MCF 10A (cell line): Measurements from ENCODE around the gene TDRD9. TPM values are rescaled to one million over a fixed set of nuclear protein-coding genes. Genes with fewer than 3 reads are reported as not detected.

Experiments used
- BruUV-seq: library from RNA; stranded (reverse); fragments of 400-500 nt; replicated peaks from 2 replicates; lab custom pipeline; 2021; lab: Mats Ljungman, UMichigan
- CTCF ChIA-PET: fragments of 300-600 bp; sonication (Branson Sonifier 250); formaldehyde crosslinking; extraction: SDS; loops from one replicate; lab custom pipeline; 2021; ENCODE audit warnings: antibody characterized with exemption, inconsistent platforms; lab: Yijun Ruan, JAX
- POLR2A ChIA-PET: fragments of 300-600, 350-650 bp; sonication (Branson Sonifier 250); formaldehyde crosslinking; extraction: SDS; loops from one replicate; lab custom pipeline; 2020; ENCODE audit warnings: antibody characterized with exemption, inconsistent platforms; lab: Yijun Ruan, JAX
- DNase-seq: peaks from one replicate; pipeline ENCODE4 v3.0.0-alpha.2; 2018; ENCODE audit not compliant: unreplicated experiment
- H3K27ac Mint-ChIP-seq: one replicate; pipeline ENCODE4 v1.8.0; 2022; ENCODE audit warnings: mild to moderate bottlenecking, low read depth, mixed read lengths; ENCODE audit not compliant: unreplicated experiment
- H3K27me3 Mint-ChIP-seq: one replicate; pipeline ENCODE4 v1.8.0; 2022; ENCODE audit warnings: mixed read lengths; ENCODE audit not compliant: insufficient read depth, unreplicated experiment
- H3K36me3 Mint-ChIP-seq: one replicate; pipeline ENCODE4 v1.8.0; 2022; ENCODE audit warnings: mild to moderate bottlenecking, moderate library complexity, mixed read lengths; ENCODE audit not compliant: insufficient read depth, unreplicated experiment
- H3K4me1 Mint-ChIP-seq: one replicate; pipeline ENCODE4 v1.8.0; 2022; ENCODE audit warnings: mixed read lengths; ENCODE audit not compliant: insufficient read depth, unreplicated experiment
- H3K4me3 Mint-ChIP-seq: one replicate; pipeline ENCODE4 v1.8.0; 2022; ENCODE audit warnings: mild to moderate bottlenecking, moderate library complexity, mixed read lengths; ENCODE audit not compliant: unreplicated experiment
- H3K9me3 Mint-ChIP-seq: one replicate; pipeline ENCODE4 v1.8.0; 2022; ENCODE audit warnings: mixed read lengths; ENCODE audit not compliant: unreplicated experiment
- intact Hi-C: fragments of 100-400 bp; cut with micrococcal nuclease; formaldehyde crosslinking; loops from 2 replicates; pipeline ENCODE4 v1.14.1; 2022
- total RNA-seq: library from RNA; stranded (reverse); gene quantifications from 2 replicates; pipeline ENCODE4 v1.2.3, GENCODE V29; 2022
- TF ChIP-seq, protein P1 (sequence below): fragments of 200-600 bp; IDR thresholded peaks from one replicate; pipeline ENCODE4 v1.8.0; 2022; ENCODE audit warnings: antibody characterized with exemption, mild to moderate bottlenecking; ENCODE audit not compliant: unreplicated experiment

TDRD9 gene
- total RNA-seq, 1 experiment from 2014 or later, result 0.40 TPM

DNA sequence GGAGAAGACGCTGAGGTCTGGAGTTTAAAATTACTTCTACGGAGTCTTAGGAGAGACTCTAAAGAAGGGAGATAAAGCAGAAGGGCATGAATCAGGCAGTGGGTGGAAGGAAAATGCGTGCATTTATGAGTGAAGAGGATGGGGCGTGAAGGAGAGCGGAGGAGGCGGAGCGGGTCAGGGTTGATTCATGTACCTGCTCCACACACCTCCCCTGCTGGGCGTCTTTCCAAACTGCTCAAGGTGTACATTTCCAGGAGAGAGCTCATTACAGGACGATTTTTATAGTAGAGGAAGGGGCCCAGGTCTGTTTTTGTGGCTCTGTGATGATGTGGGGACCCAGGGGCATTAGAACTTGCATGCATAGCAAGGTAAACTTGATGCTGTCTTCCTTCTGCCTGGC lies 92.2 kb downstream of the TDRD9 start:
- H3K27ac Mint-ChIP-seq, result no peak overlapping the region
- peaks cover 5% of the 10 kb centered on the region for H3K4me1 Mint-ChIP-seq
- BruUV-seq, result no TSS peak
- no peaks in the 10 kb centered on the region for H3K36me3 Mint-ChIP-seq
- ChIA-PET CTCF (interaction anchor here (0.6 kb wide), 1 partner anchor 55 kb away, joined by 3 read pairs; no protein-coding TSS in a partner anchor), POLR2A (no interaction called here)
- intact Hi-C loops, result no loop called here
- DNase-seq, result peak; percentile 22
- H3K27me3 Mint-ChIP-seq, result no peaks in the 10 kb centered on the region
- H3K4me3 Mint-ChIP-seq, result no peak overlapping the region
- H3K9me3 Mint-ChIP-seq, result no peaks in the 10 kb centered on the region
- TF ChIP-seq, protein P1, sequence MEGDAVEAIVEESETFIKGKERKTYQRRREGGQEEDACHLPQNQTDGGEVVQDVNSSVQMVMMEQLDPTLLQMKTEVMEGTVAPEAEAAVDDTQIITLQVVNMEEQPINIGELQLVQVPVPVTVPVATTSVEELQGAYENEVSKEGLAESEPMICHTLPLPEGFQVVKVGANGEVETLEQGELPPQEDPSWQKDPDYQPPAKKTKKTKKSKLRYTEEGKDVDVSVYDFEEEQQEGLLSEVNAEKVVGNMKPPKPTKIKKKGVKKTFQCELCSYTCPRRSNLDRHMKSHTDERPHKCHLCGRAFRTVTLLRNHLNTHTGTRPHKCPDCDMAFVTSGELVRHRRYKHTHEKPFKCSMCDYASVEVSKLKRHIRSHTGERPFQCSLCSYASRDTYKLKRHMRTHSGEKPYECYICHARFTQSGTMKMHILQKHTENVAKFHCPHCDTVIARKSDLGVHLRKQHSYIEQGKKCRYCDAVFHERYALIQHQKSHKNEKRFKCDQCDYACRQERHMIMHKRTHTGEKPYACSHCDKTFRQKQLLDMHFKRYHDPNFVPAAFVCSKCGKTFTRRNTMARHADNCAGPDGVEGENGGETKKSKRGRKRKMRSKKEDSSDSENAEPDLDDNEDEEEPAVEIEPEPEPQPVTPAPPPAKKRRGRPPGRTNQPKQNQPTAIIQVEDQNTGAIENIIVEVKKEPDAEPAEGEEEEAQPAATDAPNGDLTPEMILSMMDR, result no peak

DNA sequence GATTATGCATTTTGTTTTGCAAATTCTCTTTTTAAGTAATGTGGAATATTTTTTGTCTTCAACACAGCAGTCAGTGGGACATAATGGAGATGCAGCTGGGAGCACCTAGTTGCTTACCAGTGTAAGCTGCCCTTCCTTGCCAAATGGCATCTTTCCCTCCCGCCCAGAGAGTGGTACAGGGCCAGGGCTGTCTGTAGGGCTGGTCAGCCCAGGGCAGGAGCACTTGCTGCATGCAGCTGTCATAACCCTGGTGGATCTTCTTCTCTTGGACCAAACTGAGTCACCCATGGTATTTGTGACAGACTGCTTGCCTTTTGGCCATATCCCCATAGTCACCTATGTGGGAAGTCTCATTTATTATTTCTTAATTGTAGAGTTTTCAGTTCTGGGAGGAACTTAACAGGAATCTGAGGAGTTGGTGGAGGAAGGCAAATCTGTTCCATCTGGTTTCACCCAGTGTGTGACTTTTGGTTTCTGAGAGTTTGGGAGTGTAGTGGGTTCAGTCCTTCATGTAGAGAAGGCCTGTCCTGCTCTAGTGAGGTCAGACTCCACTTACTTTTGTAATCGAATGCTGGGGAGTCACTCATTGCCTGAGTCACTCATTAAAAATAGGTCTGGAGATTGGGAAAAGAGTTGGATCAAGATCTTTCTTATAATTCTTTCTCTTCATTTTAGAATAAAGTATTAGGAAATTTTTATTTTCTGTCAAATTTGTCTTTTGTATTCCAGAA lies 95.2 kb downstream of the TDRD9 start:
- TF ChIP-seq, protein P1, result no peak
- intact Hi-C loops, result no loop called here

DNA sequence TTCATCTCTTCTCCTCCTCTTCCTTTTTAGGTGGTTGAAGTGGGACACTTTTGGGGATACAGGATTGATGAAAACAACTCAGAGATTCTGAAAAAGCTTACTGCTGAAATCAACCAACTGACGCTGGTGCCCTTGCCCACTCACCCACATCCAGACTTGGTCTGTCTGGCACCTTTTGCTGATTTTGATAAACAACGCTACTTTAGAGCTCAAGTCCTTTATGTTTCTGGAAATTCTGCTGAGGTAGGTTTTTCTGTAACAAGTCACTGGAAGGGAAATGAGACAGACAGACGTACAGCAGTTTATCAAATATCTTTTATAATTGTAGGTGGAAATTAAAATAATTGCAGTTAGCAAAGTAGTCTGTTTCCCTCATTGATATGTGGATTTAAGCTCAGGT lies 97.3 kb downstream of the TDRD9 start:
- CTCF ChIA-PET, result interaction anchor here (0.6 to 1.1 kb wide), 4 partner anchors 9 to 31 kb away, joined by 3 to 5 read pairs (median 4); no protein-coding TSS in a partner anchor
- Mint-ChIP-seq H3K36me3 (no peaks in the 10 kb centered on the region), H3K4me3 (no peak overlapping the region), H3K27ac (no peak overlapping the region), H3K4me1 (no peaks in the 10 kb centered on the region), H3K27me3 (peaks cover 15% of the 10 kb centered on the region), H3K9me3 (no peaks in the 10 kb centered on the region)
- TF ChIP-seq, protein P1, result no peak
- no TSS peak for BruUV-seq
- POLR2A ChIA-PET, result interaction anchor here (0.8 kb wide), 1 partner anchor 9 kb away, joined by 3 read pairs; no protein-coding TSS in a partner anchor
- intact Hi-C loops, result no loop called here
- DNase-seq, result no peak

More for the DNA sequence above, 95.2 kb downstream of the TDRD9 start:
- Mint-ChIP-seq H3K27me3 (peaks cover 2% of the 10 kb centered on the region), H3K27ac (no peak overlapping the region), H3K9me3 (no peaks in the 10 kb centered on the region), H3K4me3 (no peak overlapping the region), H3K4me1 (no peaks in the 10 kb centered on the region), H3K36me3 (no peaks in the 10 kb centered on the region)
- BruUV-seq, result no TSS peak
- no peak for DNase-seq
- CTCF ChIA-PET, result interaction anchor here (0.8 kb wide), 1 partner anchor 298 kb away, joined by 3 read pairs; no protein-coding TSS in a partner anchor
- POLR2A ChIA-PET, result no interaction called here

DNA sequence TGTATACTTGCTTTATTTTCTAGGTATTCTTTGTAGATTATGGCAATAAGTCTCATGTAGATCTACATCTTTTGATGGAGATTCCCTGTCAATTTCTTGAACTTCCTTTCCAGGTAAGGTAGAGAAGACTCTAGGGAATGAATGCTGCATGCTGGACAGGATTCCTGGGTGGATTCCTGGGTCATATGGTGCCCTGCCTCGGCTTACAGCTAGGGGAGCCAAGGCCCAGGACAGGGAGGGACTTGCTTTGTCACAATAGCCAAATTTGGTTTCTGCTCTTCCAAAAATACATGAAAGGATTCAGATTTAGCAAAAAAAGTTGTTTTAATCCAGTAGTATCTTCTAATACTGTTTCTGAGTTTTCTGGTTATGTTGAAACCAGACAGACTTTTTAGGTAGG lies 97.8 kb downstream of the TDRD9 start:
- no TSS peak for BruUV-seq
- intact Hi-C loops, result no loop called here
- Mint-ChIP-seq H3K4me1 (no peaks in the 10 kb centered on the region), H3K27ac (no peak overlapping the region), H3K27me3 (peaks cover 15% of the 10 kb centered on the region), H3K4me3 (no peak overlapping the region), H3K36me3 (no peaks in the 10 kb centered on the region), H3K9me3 (no peaks in the 10 kb centered on the region)
- TF ChIP-seq, protein P1, result no peak
- POLR2A ChIA-PET, result no interaction called here
- DNase-seq, result no peak
- CTCF ChIA-PET, result interaction anchor here (0.8 to 1.1 kb wide), 3 partner anchors 10 to 18 kb away, joined by 3 to 5 read pairs (median 4); no protein-coding TSS in a partner anchor
